ENCODE measurements around the gene CCDC88A.
A peak's percentile ranks its signal among the peaks of the same experiment; 100 is the strongest.
"Not testable (repeated sequence)": the region's sequence is repeated elsewhere in the genome, so short reads cannot be mapped to it uniquely, and the experiment has no call there.

Gene CCDC88A

DNA sequence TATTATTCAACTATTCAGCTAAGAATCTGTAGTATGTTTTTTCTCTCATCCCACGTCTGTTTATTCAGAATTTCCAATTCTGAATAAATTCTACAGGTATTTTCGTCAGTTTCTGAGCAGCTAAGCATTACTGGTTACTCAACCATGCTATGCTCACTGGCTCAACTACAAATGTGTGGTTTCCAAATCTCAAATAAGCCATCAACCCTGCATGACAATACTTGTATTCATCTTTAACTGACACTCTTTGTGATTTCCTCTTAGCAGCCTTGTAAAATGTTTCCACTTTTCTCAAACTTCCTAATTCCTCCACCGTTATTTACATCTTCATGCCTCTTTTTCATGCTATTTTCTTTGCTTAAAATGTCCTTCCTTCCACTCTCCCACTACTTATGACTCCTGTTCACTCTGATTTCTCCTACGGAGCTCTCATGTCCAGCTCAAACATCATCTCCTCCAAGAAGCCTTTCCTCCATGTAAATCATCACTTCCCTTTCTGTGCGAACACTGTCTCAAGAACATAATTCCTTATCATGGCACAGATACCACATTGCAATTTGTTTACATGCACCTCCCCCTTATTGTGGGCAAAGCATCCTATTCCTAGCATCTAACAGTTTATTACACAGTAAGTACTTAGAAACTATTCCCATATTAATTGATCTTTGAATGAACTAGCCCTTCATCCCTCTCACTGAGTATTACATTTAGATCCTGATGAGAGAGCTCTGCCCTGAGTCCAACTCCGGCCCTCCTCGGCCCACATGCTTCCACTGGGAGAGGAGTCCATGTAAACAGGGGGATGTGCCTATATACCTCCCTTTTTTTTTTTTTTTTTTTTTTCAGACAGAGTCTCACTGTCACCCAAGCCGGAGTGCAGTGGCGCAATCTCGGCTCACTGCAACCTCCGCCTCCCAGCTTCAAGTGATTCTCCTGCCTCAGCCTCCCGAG lies 10.5 kb downstream of the CCDC88A start:
- no peaks in the 10 kb centered on the region for H3K36me3 Mint-ChIP-seq
- DNase-seq (ENCODE audit: low spot score in 2 of 2) (no peak), ATAC-seq (no peak)
- H3K4me3 Mint-ChIP-seq = no peak overlapping the region
- peaks cover 9% of the 10 kb centered on the region for H3K4me1 Mint-ChIP-seq
- H3K27ac Mint-ChIP-seq = no peak overlapping the region
- no peaks in the 10 kb centered on the region for H3K9me3 Mint-ChIP-seq

DNA sequence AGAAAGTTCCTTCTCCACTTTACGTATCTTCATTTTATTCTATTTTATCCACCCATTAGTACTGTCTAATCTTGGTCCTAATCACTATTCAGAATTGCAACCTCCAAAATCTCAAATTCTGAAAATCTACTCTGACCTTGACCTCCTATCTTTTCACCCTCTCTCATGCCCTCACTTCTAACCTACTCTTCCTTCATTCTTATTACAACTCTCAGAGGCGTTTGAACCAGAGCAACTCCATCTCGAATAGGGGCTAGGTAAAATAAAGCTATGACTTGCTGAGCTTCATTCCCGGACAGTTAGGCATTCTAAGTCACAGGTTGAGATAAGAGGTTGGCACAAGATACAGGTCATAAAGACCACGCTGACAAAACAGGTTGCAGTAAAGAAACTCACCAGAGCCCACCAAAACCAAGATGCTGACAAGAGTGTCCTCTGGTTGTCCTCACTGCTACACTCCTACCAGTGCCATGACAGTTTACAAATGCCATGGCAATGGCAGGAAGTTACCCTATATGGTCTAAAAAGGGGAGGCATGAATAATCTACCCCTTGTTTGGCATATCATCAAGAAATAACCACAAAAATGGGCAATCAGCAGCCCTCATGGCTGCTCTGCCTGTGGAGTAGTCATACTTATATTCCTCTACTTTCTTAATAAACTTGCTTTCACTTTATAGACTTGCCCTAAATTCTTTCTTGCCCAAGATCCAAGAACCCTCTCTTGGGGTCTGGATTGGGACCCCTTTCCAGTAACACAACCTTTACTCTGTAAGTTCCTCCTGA lies 11.4 kb downstream of the CCDC88A start:
- H3K36me3 Mint-ChIP-seq = no peaks in the 10 kb centered on the region
- no peaks in the 10 kb centered on the region for H3K9me3 Mint-ChIP-seq
- H3K27ac Mint-ChIP-seq = no peak overlapping the region
- no peak for DNase-seq (ENCODE audit: low spot score in 2 of 2)
- H3K4me3 Mint-ChIP-seq = no peak overlapping the region
- no peak for ATAC-seq
- H3K4me1 Mint-ChIP-seq = peaks cover 9% of the 10 kb centered on the region

DNA sequence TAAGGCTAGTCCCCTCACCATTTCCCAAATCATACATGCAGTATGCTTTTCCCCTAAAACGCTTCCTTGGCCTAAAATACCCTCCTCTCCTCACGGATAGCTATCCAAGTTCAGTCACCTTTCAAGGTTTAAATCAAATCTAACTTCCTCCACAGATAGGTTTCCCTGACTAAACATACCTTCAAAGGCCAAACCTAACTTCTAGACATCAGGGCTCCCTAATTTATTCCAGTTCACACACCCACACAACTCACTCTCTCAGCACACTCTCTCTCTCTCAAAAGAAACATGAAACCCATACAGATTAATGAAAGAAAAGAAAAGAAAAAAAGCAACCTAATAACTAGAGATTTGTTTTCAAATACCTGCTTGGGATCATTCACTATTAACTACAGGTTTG lies 14.5 kb downstream of the CCDC88A start:
- Mint-ChIP-seq H3K9me3 (no peaks in the 10 kb centered on the region), H3K36me3 (no peaks in the 10 kb centered on the region), H3K4me3 (no peak overlapping the region), H3K27ac (no peak overlapping the region), H3K4me1 (peaks cover 9% of the 10 kb centered on the region)
- no peak for DNase-seq (ENCODE audit: low spot score in 2 of 2)
- ATAC-seq = no peak

DNA sequence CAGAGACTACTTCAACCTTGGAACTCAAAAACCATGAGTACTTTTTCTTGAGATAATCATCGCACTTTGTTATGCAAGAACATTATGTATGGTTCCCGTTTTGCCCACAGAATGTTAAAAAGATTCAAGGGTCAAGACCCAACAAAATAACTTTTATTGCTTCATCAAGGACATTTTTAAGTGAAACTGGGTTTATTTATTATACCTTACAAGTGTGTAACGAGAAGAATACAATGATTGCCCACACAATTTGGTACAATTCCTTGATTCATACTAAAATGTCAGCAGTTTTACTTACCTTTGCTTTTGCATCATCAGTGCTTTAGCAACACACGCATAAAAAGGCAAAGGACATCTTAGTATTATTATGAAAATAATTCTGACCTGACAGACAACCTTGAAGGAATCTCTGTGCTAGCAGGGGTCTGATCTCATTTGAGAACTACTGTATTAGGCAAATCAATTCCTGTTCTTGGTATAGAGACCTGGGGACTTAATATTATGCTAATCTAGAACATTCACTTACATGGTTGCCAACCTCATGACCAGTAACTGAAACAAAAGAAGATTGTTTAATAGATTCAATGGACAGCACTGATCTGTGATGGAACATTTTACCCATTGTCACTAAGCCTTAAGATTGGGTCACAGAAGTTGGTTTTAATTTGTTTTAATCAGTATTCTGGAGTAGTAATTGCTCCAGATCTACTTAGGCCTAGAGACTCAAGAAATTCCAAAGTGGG lies 16.2 kb downstream of the CCDC88A start:
- H3K4me3 Mint-ChIP-seq = no peak overlapping the region
- H3K36me3 Mint-ChIP-seq = no peaks in the 10 kb centered on the region
- H3K4me1 Mint-ChIP-seq = no peaks in the 10 kb centered on the region
- no peak overlapping the region for H3K27ac Mint-ChIP-seq
- no peak for DNase-seq (ENCODE audit: low spot score in 2 of 2)
- no peaks in the 10 kb centered on the region for H3K9me3 Mint-ChIP-seq
- no peak for ATAC-seq

DNA sequence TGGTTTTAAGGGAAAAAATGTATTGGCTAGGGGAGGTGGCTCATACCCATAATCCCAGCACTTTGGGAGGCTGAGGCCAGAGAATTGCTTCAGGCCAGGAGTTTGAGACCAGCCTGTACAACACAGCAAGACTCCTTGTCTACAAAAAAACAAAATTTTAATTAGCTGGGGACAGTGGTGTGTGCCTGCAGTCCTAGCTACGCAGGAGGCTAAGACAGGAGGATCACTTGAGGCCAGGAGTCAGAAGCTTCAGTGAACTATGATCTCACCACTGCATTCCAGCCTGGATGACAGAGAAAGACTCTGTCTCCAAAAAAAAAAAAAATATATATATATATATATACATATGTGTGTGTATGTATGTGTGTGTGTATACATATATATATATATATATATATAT lies 18.5 kb downstream of the CCDC88A start:
- H3K36me3 Mint-ChIP-seq = no peaks in the 10 kb centered on the region
- no peak overlapping the region for H3K27ac Mint-ChIP-seq
- ATAC-seq (no peak), DNase-seq (ENCODE audit: low spot score in 2 of 2) (no peak)
- no peaks in the 10 kb centered on the region for H3K4me1 Mint-ChIP-seq
- no peak overlapping the region for H3K4me3 Mint-ChIP-seq
- no peaks in the 10 kb centered on the region for H3K9me3 Mint-ChIP-seq

DNA sequence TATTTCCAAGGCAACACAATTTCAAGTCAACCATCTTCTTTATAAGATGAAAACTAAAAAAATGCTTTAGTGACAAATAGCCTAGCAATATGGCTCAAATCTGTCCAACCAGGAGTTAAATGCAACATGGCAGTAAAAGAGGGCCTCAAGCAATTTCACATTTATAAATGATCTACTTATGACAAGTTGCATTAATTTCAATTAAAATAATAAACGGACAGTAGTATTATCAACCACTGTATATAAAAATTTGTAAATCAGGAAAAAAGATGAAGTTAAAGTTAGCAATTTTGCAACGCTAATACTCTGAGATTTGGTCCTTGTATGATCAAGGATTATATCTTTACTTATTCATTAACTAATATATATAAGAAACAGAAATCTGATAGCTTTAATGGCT lies 19.3 kb downstream of the CCDC88A start:
- Mint-ChIP-seq H3K4me1 (no peaks in the 10 kb centered on the region), H3K9me3 (no peaks in the 10 kb centered on the region), H3K27ac (no peak overlapping the region), H3K36me3 (no peaks in the 10 kb centered on the region), H3K4me3 (no peak overlapping the region)
- no peak for DNase-seq (ENCODE audit: low spot score in 2 of 2)
- no peak for ATAC-seq

DNA sequence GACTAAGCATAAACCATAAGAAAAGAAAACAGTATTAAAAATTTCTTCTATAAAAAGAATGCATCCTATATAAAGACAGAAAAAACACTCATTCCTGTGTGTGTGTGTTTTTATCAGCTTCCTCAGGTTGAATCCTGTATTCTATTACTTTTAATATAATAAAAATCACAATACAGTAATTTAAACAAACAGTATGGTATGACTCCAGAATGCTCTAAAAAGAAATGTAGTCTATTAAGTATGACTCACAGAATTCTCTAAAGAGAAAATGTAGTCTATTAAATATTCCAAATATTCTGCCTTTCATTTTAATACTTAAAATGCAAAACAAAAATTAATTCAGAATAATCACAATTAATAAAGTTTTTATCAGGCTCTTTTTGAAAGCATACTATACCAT lies 19.8 kb downstream of the CCDC88A start:
- no peak overlapping the region for H3K27ac Mint-ChIP-seq
- H3K9me3 Mint-ChIP-seq = no peaks in the 10 kb centered on the region
- no peaks in the 10 kb centered on the region for H3K36me3 Mint-ChIP-seq
- no peak for ATAC-seq
- no peak for DNase-seq (ENCODE audit: low spot score in 2 of 2)
- no peaks in the 10 kb centered on the region for H3K4me1 Mint-ChIP-seq
- H3K4me3 Mint-ChIP-seq = no peak overlapping the region

DNA sequence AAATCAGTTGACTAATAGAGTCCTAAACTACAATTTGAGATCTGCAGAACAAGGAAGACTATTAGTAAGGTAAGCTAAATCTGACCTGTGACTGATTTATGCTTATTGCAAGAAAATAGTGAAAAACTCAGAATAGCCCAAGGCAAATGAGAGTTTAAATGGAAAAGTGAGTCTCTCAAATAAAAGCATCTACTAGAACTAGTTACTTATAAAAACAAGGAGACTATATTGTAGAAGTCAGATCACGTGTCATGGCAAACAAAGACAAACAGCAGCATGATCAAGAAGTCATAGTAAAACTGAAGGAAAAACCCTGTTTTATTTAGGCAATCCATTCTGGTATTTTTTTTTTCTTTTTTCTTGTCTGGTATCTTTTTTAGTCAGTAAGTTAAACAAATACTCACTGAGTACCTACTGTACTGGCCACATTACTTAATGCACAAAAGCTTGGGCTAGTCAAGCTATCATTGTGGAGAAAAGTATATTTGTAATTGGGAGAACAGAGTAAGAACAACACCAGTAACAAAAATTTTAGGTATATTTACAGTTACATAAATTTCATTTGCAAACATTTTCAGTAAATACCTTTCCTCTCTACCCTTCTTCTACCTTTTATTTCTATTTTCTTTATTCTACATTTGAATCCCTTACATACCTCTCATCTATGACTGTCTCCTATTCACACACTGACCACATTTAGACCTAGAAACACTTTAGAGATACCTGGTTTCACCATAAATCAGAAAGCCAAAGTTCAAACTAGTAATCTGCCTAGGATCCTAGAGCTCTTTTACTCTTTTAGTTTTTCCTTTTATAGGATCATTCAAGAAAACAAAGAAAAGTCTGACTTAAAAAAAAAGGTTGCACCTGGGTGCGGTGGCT lies 23.7 kb downstream of the CCDC88A start:
- no peak for ATAC-seq
- H3K36me3 Mint-ChIP-seq = no peaks in the 10 kb centered on the region
- no peaks in the 10 kb centered on the region for H3K4me1 Mint-ChIP-seq
- H3K9me3 Mint-ChIP-seq = no peaks in the 10 kb centered on the region
- DNase-seq (ENCODE audit: low spot score in 2 of 2) = no peak
- no peak overlapping the region for H3K4me3 Mint-ChIP-seq
- H3K27ac Mint-ChIP-seq = no peak overlapping the region

DNA sequence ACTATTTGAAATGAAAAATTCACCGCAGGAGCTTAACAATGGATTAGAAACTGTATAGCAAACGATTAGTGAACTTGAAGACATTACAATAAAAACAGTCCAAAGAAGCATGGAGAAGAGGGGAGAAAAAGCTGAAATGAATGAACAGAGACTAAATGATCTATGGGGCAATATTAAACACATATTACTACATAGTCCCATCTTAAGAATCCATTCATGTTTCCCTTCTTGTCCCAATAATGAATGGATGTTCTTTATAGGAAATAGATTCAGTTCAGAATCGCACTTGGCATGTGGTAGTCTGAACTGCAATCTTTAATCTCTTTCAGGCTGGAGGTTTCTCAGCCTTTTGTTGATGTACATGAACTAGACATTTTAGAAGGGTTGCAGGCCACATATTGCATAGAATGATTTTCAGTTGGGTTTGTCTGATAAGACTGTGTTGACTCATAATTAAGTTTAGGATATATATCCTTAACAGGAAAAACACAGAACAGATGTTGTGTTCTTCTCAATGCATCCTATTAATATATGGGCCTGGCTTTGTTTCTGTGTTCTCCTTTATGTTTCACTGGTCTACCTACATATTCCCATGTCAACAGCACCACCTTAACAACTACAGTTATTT lies 27.9 kb downstream of the CCDC88A start:
- no peaks in the 10 kb centered on the region for H3K4me1 Mint-ChIP-seq
- ATAC-seq (no peak), DNase-seq (ENCODE audit: low spot score in 2 of 2) (no peak)
- H3K36me3 Mint-ChIP-seq = no peaks in the 10 kb centered on the region
- H3K9me3 Mint-ChIP-seq = no peaks in the 10 kb centered on the region
- H3K4me3 Mint-ChIP-seq = no peak overlapping the region
- H3K27ac Mint-ChIP-seq = no peak overlapping the region

DNA sequence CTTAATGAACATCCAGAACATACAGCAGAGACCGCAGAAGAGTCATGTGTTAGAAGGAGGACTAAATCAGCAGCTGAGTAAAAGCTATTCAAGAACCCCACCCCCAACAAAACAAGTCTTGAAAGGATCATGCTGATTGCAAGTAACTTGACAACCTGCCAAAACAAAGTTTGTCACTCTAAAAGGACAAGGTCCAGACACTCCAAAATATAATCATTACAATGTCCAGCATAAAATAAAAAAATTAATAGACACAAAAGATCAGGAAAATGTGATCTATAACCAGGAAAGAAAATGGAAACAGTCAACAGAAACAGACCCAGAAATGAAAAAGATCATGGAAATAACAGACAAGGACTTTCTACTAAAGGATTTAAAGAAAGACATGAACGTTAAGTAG lies 28.5 kb downstream of the CCDC88A start:
- DNase-seq (ENCODE audit: low spot score in 2 of 2) (no peak), ATAC-seq (no peak)
- no peaks in the 10 kb centered on the region for H3K36me3 Mint-ChIP-seq
- no peak overlapping the region for H3K4me3 Mint-ChIP-seq
- H3K27ac Mint-ChIP-seq = no peak overlapping the region
- no peaks in the 10 kb centered on the region for H3K4me1 Mint-ChIP-seq
- no peaks in the 10 kb centered on the region for H3K9me3 Mint-ChIP-seq

DNA sequence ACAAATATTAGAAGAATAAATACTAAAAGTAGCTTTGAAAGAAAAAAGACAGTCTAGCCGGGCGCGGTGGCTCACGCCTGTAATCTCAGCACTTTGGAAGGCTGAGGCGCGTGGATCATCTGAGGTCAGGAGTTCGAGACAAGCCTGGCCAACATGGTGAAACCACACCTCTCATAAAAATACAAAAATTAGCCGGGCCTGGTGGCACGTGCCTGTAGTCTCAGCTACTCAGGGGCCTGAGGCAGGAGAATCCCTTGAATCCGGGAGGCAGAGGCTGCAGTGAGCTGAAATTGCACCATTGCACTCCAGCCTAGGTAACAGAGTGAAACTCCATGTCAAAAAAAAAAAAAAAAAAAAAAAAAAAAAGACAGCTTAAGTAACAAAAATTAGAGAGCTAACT lies 34.1 kb downstream of the CCDC88A start:
- not testable (repeated sequence) for H3K4me3 Mint-ChIP-seq; H3K27ac Mint-ChIP-seq; DNase-seq (ENCODE audit: low spot score in 2 of 2); ATAC-seq; H3K36me3 Mint-ChIP-seq; H3K4me1 Mint-ChIP-seq; H3K9me3 Mint-ChIP-seq

DNA sequence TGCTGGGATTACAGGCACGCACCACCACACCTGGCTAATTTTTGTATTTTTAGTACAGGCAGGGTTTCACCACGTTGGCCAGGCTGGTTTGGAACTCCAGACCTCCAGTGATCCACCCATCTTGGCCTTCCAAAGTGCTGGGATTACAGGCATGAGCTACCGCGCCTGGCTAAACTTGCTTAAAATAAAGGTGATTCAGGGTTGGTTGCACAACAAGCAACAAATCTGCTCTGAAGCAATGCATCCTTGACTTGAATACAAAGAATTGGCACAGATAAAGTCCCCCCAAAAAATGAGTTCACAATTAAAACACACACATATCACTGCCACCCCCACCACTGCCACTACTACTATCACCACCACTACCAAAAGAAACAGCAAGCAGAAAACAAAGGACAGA lies 34.9 kb downstream of the CCDC88A start:
- no peak for ATAC-seq
- H3K4me3 Mint-ChIP-seq = no peak overlapping the region
- no peak overlapping the region for H3K27ac Mint-ChIP-seq
- no peak for DNase-seq (ENCODE audit: low spot score in 2 of 2)
- H3K4me1 Mint-ChIP-seq = no peaks in the 10 kb centered on the region
- no peaks in the 10 kb centered on the region for H3K9me3 Mint-ChIP-seq
- H3K36me3 Mint-ChIP-seq = no peaks in the 10 kb centered on the region

DNA sequence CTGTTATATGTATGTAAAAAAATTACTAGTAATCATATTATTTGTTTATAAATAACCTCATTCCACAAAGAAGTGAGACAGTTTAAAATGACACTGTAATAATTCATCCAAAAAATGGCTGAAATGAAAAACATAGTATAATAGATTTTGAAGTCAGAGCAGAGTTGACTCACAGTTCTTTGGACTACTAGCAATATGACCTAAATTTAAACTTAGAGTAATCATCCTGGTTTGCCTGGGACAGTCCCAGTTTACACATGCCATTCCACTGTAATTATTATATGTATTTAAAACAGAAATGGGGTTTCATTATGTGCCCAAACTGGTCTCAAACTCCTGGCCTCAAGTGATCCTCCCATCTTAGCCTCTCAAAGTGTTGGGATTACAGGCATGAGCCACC lies 48.3 kb downstream of the CCDC88A start:
- Mint-ChIP-seq H3K4me1 (no peaks in the 10 kb centered on the region), H3K27ac (no peak overlapping the region), H3K9me3 (no peaks in the 10 kb centered on the region), H3K4me3 (no peak overlapping the region), H3K36me3 (no peaks in the 10 kb centered on the region)
- DNase-seq (ENCODE audit: low spot score in 2 of 2) = no peak
- peak; percentile 31 for ATAC-seq

DNA sequence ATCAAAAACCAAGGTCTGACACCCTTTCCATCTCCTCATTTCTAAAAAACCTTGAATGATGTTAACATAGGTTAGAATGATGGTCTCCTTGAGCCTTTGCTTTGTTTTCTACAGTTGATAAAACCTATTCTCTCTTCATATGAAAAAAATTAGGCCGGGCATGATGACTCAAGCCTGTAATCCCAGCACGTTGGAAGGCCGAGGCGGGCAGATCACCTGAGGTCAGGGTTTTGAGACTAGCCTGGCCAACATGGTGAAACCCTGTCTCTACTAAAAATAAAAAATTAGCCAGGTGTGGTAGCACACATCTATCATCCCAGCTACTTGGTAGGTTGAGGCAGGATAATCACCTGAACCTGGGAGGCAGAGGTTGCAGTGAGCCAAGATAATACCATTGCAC lies 49.4 kb downstream of the CCDC88A start:
- Mint-ChIP-seq H3K4me3 (no peak overlapping the region), H3K36me3 (no peaks in the 10 kb centered on the region), H3K27ac (no peak overlapping the region), H3K9me3 (no peaks in the 10 kb centered on the region), H3K4me1 (no peaks in the 10 kb centered on the region)
- DNase-seq (ENCODE audit: low spot score in 2 of 2) = no peak
- no peak for ATAC-seq

All from stimulated activated effector memory CD8-positive, alpha-beta T cell treated with anti-CD3 and anti-CD28 coated beads, Interleukin-12 subunit alpha, Interleukin-12 subunit beta, amount 100 ng/mL, for 72 hours (primary cell).